Sigmoid colon (tissue), 7 donors: ENCODE measurements around the gene OPCML. TPM values are rescaled to one million over a fixed set of nuclear protein-coding genes. Genes with fewer than 3 reads are reported as not detected.

ENCODE experiments used
- DNase-seq: peaks from one replicate; pipeline ENCODE4 v3.0.0-alpha.2; 2019
- H3K27ac ChIP-seq, 4 donors: fragments of 200-600 bp; sonication (generic); one replicate each; pipeline ENCODE4 v1.5.1; 2016 to 2019; ENCODE audit warnings: mild to moderate bottlenecking in 1 of 4
- H3K27me3 ChIP-seq, 3 donors: fragments of 200-600 bp; sonication (generic); one replicate each; pipeline ENCODE4 v1.5.1; 2019; ENCODE audit warnings: mild to moderate bottlenecking in 1 of 3
- H3K36me3 ChIP-seq, 4 donors: fragments of 200-600 bp; sonication (generic); one replicate each; pipeline ENCODE4 v1.5.1; 2016 to 2019
- H3K4me1 ChIP-seq, 4 donors: fragments of 200-600 bp; sonication (generic); one replicate each; pipeline ENCODE4 v1.5.1; 2017 to 2019
- H3K4me3 ChIP-seq, 4 donors: fragments of 200-600 bp; sonication (generic); one replicate each; pipeline ENCODE4 v1.5.1; 2017 to 2019; ENCODE audit warnings: mild to moderate bottlenecking in 2 of 4, moderate library complexity in 1 of 4
- H3K9me3 ChIP-seq, 4 donors: fragments of 200-600 bp in 3 of 4; sonication (generic) in 3 of 4; one replicate each; pipeline versions ENCODE4 v1.5.1 to v1.6.1; 2013 to 2019
- CTCF ChIP-seq, 4 experiments: fragments of 450-650 bp in 3 of 4; fragments of 200-600 bp in 1 of 4; IDR thresholded peaks; one replicate each; pipeline ENCODE4 v1.5.1; 2016 to 2019; ENCODE audit warnings: antibody characterized with exemption in 4 of 4, mild to moderate bottlenecking in 3 of 4, moderate library complexity in 2 of 4
- EP300 ChIP-seq, 4 donors: sonication (generic); formaldehyde crosslinking; IDR thresholded peaks; one replicate each; pipeline ENCODE4 v1.6.1; 2017; ENCODE audit warnings: antibody characterized with exemption in 4 of 4
- POLR2A ChIP-seq, 2 donors: fragments of 450-650 bp; IDR thresholded peaks; one replicate each; pipeline ENCODE4 v1.6.1; 2016; ENCODE audit warnings: antibody characterized with exemption in 2 of 2, mild to moderate bottlenecking in 2 of 2, moderate library complexity in 2 of 2
- POLR2AphosphoS5 ChIP-seq, 4 donors: sonication (generic); formaldehyde crosslinking; IDR thresholded peaks; one replicate each; pipeline ENCODE4 v1.6.1; 2017; ENCODE audit warnings: antibody characterized with exemption in 4 of 4
- WGBS, 2 donors: extraction: QIAGEN DNeasy Blood & Tissue Kit; methylation state at CpG; one replicate each; pipeline ENCODE4 v1.1.7; 2013; 5-methylcytosine and 5-hydroxymethylcytosine counted together
- intact Hi-C: fragments of 100-400 bp; cut with DNase I; formaldehyde crosslinking; loops from one replicate; pipeline ENCODE4 v1.15.1; 2023
- polyA plus RNA-seq, 3 donors: library from polyadenylated mRNA; stranded (reverse); fragments of 200-250 nt; gene quantifications; one replicate each; pipeline ENCODE4 v1.2.3, GENCODE V29; 2013
- total RNA-seq, 4 donors: library from RNA; depleted of rRNA; stranded (reverse); fragments of >200 nt; gene quantifications; one replicate each; pipeline ENCODE4 v1.1.0, GENCODE V29; 2016
- donor health status: healthy with polysubstance abuse.
- donor health status: Bipolar disorder and iron deficiency.
- donor health status: healthy.

The OPCML gene
- total and polyA plus RNA-seq, 7 donors = under 0.01 to 0.14 (median 0.03) TPM; not detected in 4

GRCh38 chr11:132595711-132596134 is 936.6 kb downstream of the OPCML start:
- H3K27ac ChIP-seq = no peak overlapping the region
- no peaks in the 10 kb centered on the region for H3K9me3 ChIP-seq
- no peak for TF ChIP-seq EP300 (IDR thresholded peaks at IDR 0.05)
- no peak for TF ChIP-seq POLR2A (IDR thresholded peaks at IDR 0.05)
- TF ChIP-seq CTCF (IDR thresholded peaks at IDR 0.05) = no peak
- intact Hi-C loops = no loop called here
- H3K36me3 ChIP-seq = no peaks in the 10 kb centered on the region
- H3K27me3 ChIP-seq = no peaks in the 10 kb centered on the region
- no peak overlapping the region for H3K4me3 ChIP-seq
- 7 to 22% methylated on average over 1 of the region's 1 CpG for WGBS, 2 donors
- H3K4me1 ChIP-seq = no peaks in the 10 kb centered on the region
- no peak for DNase-seq

- TF ChIP-seq CTCF (IDR thresholded peaks at IDR 0.05) (no peak), EP300 (IDR thresholded peaks at IDR 0.05) (no peak), POLR2A (IDR thresholded peaks at IDR 0.05) (no peak), POLR2AphosphoS5 (IDR thresholded peaks at IDR 0.05) (no peak)
- H3K36me3 ChIP-seq = no peaks in the 10 kb centered on the region
- no peaks in the 10 kb centered on the region for H3K4me1 ChIP-seq
- intact Hi-C loops = no loop called here
- 47 to 49% methylated on average over 1 of the region's 1 CpG for WGBS, 2 donors
- H3K4me3 ChIP-seq = no peak overlapping the region
- no peaks in the 10 kb centered on the region for H3K27me3 ChIP-seq
- no peaks in the 10 kb centered on the region for H3K9me3 ChIP-seq
- H3K27ac ChIP-seq = no peak overlapping the region
- no peak for DNase-seq
Measured at GRCh38 chr11:132595246-132595645, 937.1 kb downstream of the OPCML start.

- TF ChIP-seq POLR2AphosphoS5 (IDR thresholded peaks at IDR 0.05) = no peak
- no peak for TF ChIP-seq POLR2A (IDR thresholded peaks at IDR 0.05)
- intact Hi-C loops = no loop called here
- Histone ChIP-seq H3K9me3 (no peaks in the 10 kb centered on the region), H3K27me3 (no peaks in the 10 kb centered on the region), H3K27ac (no peak overlapping the region), H3K4me3 (no peak overlapping the region), H3K36me3 (no peaks in the 10 kb centered on the region), H3K4me1 (no peaks in the 10 kb centered on the region)
- DNase-seq = no peak
- WGBS, 2 donors = 81 to 88% methylated on average over 5 of the region's 5 CpGs
Measured at GRCh38 chr11:132590986-132591385, 941.3 kb downstream of the OPCML start.

- Histone ChIP-seq H3K36me3 (no peaks in the 10 kb centered on the region), H3K4me3 (no peak overlapping the region), H3K27ac (no peak overlapping the region), H3K27me3 (no peaks in the 10 kb centered on the region), H3K9me3 (no peaks in the 10 kb centered on the region), H3K4me1 (no peaks in the 10 kb centered on the region)
- TF ChIP-seq CTCF (IDR thresholded peaks at IDR 0.05) = no peak
- no peak for TF ChIP-seq EP300 (IDR thresholded peaks at IDR 0.05)
- TF ChIP-seq POLR2AphosphoS5 (IDR thresholded peaks at IDR 0.05) = no peak
- no peak for TF ChIP-seq POLR2A (IDR thresholded peaks at IDR 0.05)
- 67 to 70% methylated on average over 7 of the region's 7 CpGs for WGBS, 2 donors
- intact Hi-C loops = no loop called here
- no peak for DNase-seq
Measured at GRCh38 chr11:132590554-132590953, 941.7 kb downstream of the OPCML start.

GRCh38 chr11:132589791-132590190 is 942.5 kb downstream of the OPCML start:
- Histone ChIP-seq H3K9me3 (no peaks in the 10 kb centered on the region), H3K27ac (no peak overlapping the region), H3K27me3 (no peaks in the 10 kb centered on the region), H3K4me3 (no peak overlapping the region), H3K4me1 (no peaks in the 10 kb centered on the region), H3K36me3 (no peaks in the 10 kb centered on the region)
- no peak for DNase-seq
- intact Hi-C loops = no loop called here
- 83 to 88% methylated on average over 1 of the region's 1 CpG for WGBS, 2 donors
- no peak for TF ChIP-seq POLR2A (IDR thresholded peaks at IDR 0.05)
- TF ChIP-seq POLR2AphosphoS5 (IDR thresholded peaks at IDR 0.05) = no peak
- no peak for TF ChIP-seq EP300 (IDR thresholded peaks at IDR 0.05)
- no peak for TF ChIP-seq CTCF (IDR thresholded peaks at IDR 0.05)
